HL-60/S4 treated with phorbol 12-myristate 13-acetate at 8.2 ng/mL for 4 days and 3 days (cell line): ENCODE measurements around the gene EFCAB5.
"Not testable (repeated sequence)": the region's sequence is repeated elsewhere in the genome, so short reads cannot be mapped to it uniquely, and the experiment has no call there.

ENCODE experiments used
- in situ Hi-C: fragments of 300-500 bp; cut with MboI; formaldehyde crosslinking; loops from 2 replicates; pipeline ENCODE4 v1.15.0; 2022; ENCODE audit warnings: low sequenced_read_pairs

Gene EFCAB5

DNA sequence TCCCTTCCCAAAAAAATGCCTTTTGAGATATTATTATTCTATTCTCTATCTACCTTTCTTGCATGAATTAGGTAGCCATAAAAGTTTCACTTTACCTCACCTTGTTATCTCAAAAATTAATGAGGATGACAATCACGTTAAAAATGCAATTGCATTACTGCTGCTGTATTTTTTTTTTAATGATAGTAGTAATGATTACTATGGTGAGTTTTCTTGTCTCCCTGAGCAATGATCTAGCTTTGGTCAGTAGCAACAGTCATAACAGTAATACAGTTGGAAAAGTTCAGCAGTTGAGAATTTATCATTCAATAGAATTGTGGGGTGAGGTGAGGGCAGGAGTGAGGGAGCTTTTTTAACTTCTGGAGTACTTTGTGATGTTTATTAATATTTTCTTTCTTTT lies at the start of gene EFCAB5:
Gene EFCAB5, plus strand, starts transcription at position 301 of the 400 bp plus-strand sequence. CDS start 163 bp downstream, outside the sequence.
- in situ Hi-C loops, result loop anchor here (25.0 kb wide), 1 partner anchor 129 kb away; no protein-coding TSS in a partner anchor

DNA sequence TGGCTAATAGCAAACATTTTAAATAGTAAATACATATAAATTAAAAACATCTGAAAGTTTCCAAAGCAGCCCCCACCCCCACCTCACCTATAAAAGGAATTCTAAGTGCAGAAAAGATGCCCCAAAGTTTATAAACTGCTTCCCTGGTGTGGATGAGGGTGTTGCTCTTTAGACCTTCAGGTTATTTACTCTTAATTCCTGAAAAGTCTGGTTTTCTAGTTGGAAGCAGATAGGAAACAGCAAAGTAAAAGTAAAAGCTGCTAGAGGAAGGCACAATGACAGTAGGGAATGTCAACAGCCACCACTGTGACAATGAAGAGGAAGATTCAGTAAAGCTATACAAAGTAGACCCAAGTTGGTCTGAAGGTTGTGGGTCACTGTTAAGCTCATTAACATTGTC lies 49.2 kb upstream of the EFCAB5 start:
- in situ Hi-C loops, result no loop called here

DNA sequence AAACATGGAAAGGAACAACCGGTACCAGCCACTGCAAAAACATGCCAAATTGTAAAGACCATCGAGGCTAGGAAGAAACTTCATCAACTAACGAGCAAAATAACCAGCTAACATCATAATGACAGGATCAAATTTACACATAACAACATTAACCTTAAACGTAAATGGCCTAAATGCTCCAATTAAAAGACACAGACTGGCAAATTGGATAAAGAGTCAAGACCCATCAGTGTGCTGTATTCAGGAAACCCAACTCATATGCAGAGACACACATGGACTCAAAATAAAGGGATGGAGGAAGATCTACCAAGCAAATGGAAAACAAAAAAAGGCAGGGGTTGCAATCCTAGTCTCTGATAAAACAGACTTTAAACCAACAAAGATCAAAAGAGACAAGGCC lies 44.3 kb upstream of the EFCAB5 start:
- in situ Hi-C loops, result not testable (repeated sequence)

DNA sequence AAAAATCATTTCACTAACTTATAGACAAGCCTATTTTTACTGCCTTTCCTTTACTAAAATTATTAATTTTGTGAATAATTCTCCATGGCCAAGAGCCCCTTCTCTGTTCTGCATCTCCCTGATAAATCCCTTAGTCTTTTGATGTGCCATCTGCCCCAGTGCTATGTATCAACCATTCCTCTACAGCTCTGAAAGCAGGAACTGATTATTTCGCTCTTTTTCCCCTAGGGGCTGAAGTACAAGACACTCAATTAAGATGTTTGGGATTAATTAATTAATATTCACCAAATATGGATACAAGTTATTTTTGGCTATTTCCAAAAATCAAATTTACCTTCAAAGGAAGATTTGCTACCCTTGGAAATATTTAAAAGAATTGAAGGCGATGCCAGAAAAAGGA lies 38.0 kb upstream of the EFCAB5 start:
- in situ Hi-C loops, result no loop called here

DNA sequence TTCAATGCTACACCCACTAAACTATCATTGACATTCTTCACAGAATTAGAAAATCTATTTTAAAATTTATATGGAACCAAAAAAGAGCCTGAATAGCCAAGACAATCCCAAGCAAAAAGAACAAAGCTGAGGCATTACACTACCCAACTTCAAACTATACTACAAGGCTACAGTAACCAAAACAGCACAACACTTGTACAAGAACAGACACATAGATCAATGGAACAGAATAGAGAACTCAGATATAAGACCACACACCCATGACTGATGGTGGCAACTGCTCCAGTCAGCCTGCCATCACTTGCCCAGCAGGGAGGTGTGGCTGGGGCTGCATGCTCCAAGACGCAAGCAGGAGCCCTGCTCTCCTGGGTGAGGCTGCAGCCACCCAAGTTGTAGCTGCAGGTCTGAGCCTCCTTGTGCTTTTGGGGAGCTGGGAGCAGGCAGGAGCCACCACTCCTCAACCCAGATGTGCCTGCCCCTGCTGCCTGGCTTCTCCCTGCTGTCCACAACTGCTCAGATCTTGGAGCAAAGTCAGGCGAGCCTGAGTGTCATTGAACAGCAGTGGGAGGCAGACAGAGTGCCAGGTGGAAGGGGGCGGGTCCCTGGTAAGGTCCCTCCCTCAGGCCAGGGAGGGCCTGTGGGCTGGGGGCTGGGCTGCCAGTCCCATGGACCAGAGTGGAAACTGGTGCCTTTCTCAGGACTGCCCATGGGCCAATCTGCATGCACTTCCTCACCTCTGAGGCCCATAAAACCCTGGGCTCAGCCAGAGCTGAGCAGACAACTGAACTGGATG lies 36.2 kb upstream of the EFCAB5 start:
- in situ Hi-C loops, result no loop called here

DNA sequence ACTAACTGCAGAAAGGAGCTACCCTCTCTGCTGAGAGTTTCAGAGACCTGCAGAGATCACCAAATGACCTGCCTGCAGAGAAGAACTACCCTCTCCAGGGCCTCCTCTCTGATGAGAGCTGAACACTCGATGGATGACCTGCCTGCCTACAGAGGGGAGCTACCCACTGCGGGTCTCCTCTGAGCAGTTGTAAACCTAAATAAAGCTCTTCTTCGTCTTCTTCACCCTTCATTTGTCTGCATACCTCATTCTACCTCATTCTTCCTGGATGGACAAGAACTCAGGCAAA lies 35.6 kb upstream of the EFCAB5 start:
- in situ Hi-C loops, result no loop called here

DNA sequence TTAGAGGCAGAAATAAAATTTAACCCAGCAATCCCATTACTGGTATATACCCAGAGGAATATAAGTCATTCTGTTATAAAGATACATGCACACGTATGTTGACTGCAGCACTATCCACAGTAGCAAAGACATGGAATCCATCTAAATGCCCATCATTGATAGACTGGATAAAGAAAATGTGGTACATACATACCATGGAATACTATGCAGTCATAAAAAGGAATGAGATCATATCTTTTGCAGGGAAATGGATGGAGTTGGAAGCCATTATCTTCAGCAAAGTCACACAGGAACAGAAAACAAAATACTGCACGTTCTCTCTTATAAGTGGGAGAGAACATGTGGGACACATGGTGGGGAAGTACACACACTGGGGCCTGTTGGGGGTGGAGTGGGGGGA lies 34.5 kb upstream of the EFCAB5 start:
- in situ Hi-C loops, result no loop called here

DNA sequence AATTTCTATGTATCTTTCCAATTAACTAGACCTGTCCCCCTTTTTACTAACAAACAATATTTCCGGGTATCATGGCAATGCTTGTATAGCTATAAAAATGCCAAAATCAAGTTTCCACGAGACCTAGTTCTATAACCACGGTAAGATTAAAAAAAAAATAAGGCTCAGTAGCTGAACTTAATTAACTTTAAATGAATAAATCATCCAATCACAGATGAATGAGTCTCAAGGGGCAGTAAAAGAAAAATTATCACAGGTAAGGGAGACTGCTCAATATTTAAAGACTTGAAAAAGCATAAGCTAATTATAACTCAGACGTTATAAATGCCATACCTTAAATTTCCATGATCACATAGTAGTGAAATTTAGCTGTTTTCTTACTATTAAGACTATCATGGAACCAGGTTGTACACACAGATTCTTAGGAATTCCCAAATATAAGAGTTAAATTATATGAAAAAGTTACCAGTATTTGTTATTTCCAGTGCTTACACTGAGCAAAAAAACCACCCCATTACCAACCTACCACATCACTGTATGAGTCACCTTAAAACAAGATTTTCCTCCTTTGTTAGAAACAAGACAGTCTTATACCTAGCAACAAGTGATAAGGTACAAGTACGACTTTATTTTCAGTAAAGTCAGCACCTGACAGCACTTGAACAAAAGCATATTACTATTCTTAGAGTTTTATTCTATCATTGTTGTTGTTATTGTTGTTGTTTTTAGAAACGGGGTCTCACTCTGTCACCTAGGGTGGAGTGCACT lies 32.0 kb upstream of the EFCAB5 start:
- in situ Hi-C loops, result no loop called here

DNA sequence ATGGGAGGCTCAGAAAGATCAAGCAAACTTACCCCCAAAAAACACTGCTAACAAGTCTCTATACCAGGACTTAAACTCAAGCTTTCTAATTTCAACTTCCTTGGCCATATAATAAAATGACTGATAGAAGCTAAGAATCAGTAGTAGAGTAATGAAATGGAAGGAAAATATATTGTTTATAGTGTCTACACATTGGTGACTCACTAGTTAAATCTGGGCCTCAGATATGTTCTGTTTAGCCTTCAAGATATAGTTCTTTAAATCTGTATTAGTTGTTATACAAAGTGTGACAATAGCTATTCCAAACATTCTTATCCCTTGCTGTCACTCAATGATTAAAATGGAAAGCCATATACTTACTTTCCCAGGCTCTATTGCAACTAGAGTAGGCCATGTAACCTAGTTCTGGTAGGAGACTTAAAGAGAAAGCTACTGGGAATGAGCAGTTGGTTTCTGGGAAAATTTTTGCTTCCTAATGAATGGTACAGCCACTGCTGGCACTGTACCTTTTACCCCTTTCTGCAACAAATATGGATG lies 29.7 kb upstream of the EFCAB5 start:
- in situ Hi-C loops, result no loop called here

DNA sequence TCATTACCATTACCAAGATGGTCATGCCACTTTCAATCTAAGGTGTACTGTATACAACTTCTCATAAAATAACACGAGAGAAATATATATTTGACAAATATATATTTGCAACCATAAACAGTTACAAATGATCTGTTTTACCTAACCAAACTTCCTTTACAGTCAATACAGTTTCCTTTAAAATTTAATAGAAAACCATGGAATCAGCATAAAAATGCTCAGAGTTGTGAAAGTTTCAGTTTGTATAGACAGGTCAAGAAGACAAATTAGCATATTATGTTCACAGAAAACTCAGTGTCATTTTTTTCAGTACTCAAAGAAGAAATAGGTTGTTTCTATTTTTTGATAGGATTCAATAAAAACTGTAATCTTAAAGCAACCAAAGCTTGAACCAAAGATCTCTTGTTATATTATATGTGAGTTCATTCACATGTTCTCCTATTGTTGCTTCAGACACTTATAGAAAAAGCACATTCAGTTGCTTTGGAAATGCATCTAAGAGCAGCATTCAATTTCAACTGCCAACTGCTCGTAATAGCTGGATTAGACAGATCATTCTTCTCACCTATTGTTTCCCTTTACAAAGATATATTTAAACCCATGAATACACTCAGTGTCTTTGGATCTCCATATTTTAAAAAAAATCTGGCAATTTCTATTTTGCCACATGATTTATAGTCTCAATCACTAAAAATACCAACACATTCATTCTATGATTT lies 26.5 kb upstream of the EFCAB5 start:
- in situ Hi-C loops, result no loop called here

DNA sequence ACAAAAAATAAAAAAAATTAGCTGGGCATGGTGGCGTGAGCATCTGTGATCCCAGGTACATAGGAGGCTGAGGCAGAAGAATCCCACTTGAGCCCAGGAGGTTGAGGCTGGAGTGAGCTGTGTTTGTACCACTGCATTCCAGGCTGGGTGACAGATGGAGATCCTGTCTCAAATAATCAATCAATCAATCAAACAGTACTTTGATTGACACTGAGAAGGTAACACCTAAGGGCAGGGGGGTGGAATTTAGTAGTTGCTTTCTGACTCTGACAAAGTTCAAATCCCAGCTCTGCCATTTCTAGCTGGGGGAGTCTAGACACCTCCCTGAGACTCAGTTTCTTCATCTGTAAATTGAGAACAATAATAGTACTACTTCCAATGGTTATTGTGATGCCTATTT lies 23.4 kb upstream of the EFCAB5 start:
- in situ Hi-C loops, result no loop called here

DNA sequence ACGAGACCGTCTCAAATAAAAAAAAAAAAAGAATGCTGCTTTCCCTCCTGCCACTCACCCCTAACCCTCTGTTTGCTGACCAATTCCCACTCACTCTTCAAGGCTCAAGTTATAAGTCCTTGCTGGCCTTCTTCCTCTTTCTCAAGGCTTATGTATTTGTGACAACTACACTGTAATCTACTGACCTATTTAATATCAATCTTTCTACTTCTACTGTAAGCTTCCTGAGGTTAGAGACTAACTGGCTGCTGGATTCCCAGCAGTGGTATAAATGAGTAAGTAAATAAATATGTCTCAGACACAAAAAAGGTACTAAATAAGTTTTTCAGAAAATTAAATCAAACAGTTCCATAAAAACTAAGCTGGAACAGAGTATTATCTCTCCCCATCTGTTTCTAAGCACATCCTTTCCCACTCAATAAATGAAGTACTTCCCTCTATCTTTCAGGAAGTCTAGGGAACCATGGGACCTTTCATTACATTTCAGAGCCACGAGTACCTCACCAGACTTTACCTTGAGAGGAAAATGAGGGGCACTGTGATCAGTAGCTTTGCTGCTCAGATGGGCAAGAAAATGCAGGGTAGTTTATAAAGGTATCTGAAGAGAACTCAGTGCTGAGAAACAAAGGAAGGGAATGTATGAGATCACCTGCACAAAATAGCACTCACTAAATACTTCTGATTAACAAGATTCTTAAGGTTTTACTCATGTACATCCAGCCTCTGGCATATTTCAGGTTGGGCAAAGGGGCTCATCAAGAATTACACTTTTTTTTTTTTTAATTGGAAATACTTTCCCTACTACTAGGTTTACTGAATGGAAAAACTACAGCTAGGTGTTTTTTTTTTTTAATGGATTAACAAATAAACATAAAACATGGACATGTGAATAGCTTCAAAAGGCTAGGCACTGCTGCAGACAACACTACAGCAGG lies 22.2 kb upstream of the EFCAB5 start:
- in situ Hi-C loops, result no loop called here

DNA sequence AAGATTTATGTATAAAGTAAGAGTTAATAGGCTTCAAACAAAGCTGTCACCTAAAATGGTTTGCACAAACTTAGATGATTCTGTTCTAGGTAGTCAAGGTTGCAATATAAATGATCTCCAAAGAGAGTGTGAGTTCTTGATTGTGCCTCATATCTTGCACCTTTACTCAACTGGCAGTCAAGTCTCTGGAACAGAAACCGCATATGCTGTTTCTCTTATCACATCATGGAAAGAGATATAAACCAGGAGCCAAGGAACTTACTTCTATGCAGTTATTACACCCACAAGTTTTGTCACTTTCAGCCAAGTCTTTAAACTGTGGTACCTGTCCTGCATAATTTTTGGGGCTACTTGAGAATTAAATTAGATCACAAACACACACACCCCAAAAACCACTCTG lies 16.6 kb upstream of the EFCAB5 start:
- in situ Hi-C loops, result loop anchor here (25.0 kb wide), 1 partner anchor 112 kb away; no protein-coding TSS in a partner anchor

DNA sequence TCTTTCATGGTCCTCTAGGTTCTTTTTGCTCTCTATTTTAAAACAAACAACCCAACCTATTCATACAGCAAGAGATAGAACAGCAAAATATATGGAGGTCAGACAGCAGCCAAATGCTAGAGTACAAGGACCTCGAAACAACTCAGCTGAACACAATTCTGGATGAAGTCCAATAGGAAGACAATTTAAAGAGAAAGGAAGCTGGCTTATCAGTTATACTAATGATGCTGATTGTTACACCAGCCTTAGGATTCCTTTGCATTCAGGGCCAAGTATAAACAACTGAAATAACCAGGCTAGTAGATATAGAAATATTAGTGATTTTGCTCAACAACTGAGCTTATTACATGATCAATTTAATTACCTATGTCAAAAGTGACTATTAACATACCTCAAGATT lies 13.9 kb upstream of the EFCAB5 start:
- in situ Hi-C loops, result loop anchor here (25.0 kb wide), 1 partner anchor 115 kb away; no protein-coding TSS in a partner anchor

DNA sequence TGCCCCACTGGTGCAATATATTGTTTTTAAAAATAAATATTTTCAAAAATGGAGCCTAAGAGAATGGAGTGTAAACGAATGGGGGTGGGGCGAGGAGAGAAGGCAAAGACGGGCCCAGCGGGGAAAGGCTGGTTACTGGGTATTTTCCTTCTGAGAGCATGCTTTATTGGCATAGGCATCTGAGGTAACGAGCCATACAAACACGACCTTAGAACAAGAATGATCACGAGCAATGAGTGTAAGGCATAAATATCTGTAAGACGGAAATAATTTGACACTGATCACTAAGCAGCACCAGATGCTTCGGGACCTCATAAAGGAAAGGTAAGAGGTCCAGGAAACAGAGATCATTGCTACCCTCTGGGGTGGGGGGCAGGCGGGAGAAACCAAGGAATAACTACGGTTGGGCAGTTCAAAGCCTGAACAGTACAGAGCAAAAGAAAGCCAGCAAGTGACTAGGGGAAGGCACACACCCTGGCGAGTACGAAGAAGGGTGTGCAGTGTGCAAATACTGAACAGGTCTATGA lies 12.4 kb upstream of the EFCAB5 start:
- in situ Hi-C loops, result loop anchor here (25.0 kb wide), 1 partner anchor 117 kb away; no protein-coding TSS in a partner anchor

DNA sequence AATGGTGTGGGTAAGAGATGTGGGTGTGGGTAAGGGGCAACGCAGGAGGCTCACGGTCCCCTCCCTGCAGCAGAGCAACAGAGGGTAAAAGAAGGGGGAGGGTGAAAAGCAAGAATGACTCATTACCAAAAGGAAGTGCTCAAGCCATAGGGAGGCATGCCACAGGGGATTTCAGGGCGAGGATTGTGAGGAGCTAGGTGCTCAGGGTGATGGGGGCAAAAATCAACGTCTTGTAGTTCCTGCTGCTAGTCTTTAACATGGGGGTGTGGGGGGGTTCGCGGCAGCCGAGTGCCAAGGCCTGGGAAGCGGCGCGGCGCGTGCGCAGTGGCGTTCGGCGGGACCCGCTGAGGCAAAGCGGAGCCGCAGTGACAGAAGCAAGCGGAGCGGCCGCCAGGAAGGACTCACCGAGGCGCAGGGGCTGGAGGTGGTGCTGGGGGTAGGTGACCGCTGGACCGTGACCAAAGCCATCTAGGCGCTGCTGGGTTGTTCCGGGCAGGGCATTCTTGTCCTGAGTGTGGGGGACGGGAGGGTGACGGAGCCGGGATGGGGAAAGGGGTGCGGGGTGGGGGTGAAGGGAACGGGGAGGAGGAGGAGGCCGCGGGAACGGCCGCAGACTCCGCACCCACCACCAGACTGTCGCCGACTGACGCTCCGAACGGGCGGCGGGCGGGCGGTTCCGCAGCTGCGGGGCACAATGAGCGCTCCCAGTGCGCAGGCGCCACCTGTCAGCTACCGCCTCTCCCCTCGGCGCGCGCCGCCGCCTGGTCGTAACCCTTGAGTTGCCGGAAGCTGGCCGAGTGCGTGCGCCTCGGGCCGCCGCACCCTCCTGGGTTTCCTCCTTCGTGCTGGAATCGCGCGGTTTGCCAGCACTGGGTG lies 11.7 kb upstream of the EFCAB5 start, which contains the start of gene SSH2:
Gene SSH2, minus strand, starts transcription at position 696 of the 876 bp plus-strand sequence. Its CDS starts 228 bp downstream, at position 468.
- in situ Hi-C loops, result loop anchor here (25.0 kb wide), 1 partner anchor 117 kb away; no protein-coding TSS in a partner anchor

DNA sequence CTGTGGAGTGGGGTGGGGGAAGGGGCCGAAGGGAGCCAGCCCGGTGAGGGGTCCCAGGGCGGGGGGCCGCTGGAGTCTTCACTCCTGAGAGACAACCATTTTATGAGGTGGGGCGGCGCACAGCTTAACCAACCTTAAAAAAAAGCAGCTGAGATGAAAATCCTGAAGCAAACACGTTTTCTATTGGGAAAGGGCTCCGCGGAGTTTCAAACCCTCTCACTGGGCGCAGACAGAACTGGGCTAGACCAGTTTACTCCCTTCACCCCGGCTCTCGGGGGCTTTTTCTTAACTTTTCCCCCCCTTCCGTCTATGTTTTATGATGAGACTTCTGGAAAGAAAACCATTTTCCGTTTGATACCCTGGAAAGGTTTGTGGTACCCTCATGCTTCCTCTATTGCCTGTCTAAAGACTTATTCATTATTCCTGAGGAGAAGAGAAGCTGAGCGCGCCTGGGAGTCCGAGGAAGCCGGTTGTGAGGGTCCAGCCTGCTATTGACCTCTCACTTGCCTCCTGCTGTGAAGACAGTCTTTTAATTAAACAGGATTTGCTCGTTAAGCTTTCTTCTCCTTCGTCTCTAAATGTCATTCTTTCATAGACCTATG lies 10.9 kb upstream of the EFCAB5 start:
- in situ Hi-C loops, result loop anchor here (25.0 kb wide), 1 partner anchor 118 kb away; no protein-coding TSS in a partner anchor
